GM06990 (cell line): ENCODE results near the gene CD2AP.

Experiments used
- DNase-seq: peaks from one replicate; pipeline ENCODE4 v3.0.0-alpha.2; 2011; ENCODE audit not compliant: insufficient read length; ENCODE audit errors: extremely low read depth
- H3K27me3 ChIP-seq: replicated peaks from 2 replicates; pipeline ENCODE4 v1.6.0; 2011; ENCODE audit warnings: low read length; ENCODE audit not compliant: control insufficient read depth, insufficient read depth
- H3K36me3 ChIP-seq: 2 replicates; pipeline ENCODE4 v1.5.1; 2011; ENCODE audit warnings: low read length; ENCODE audit not compliant: control insufficient read depth, insufficient read depth
- H3K4me3 ChIP-seq: replicated peaks from 2 replicates; pipeline ENCODE4 v1.5.1; 2011; ENCODE audit warnings: low read depth, mild to moderate bottlenecking, control low read depth, low read length
- TF ChIP-seq, protein P1 (sequence below): IDR thresholded peaks from 2 replicates; pipeline ENCODE4 v1.5.1; 2011; ENCODE audit warnings: low read length, control low read depth, mild to moderate bottlenecking, inconsistent platforms; ENCODE audit not compliant: insufficient read depth, poor library complexity, severe bottlenecking

CD2AP gene

DNA sequence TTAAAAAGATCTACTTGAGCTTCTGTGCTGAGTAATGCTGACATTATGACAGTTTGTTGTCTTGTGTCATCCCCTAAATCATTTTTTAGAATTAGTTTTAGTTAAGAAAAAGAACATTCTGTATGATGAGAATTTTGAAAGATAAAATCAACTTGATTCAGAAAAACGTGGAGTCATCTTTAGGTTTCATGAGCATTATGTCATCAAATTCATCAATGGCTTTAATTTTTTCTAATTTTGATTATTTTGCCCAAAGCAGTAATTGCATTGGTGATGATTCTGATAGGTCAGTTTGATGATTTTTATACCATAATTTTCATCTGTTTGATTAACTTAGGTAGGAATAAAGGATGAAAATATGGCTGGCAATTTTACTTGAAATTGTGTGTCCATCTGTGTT, 194.2 kb downstream of the CD2AP start:
- TF ChIP-seq, protein P1, sequence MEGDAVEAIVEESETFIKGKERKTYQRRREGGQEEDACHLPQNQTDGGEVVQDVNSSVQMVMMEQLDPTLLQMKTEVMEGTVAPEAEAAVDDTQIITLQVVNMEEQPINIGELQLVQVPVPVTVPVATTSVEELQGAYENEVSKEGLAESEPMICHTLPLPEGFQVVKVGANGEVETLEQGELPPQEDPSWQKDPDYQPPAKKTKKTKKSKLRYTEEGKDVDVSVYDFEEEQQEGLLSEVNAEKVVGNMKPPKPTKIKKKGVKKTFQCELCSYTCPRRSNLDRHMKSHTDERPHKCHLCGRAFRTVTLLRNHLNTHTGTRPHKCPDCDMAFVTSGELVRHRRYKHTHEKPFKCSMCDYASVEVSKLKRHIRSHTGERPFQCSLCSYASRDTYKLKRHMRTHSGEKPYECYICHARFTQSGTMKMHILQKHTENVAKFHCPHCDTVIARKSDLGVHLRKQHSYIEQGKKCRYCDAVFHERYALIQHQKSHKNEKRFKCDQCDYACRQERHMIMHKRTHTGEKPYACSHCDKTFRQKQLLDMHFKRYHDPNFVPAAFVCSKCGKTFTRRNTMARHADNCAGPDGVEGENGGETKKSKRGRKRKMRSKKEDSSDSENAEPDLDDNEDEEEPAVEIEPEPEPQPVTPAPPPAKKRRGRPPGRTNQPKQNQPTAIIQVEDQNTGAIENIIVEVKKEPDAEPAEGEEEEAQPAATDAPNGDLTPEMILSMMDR, result no peak
- no peaks in the 10 kb centered on the region for H3K27me3 ChIP-seq
- no peaks in the 10 kb centered on the region for H3K36me3 ChIP-seq
- no peak overlapping the region for H3K4me3 ChIP-seq
- no peak for DNase-seq

DNA sequence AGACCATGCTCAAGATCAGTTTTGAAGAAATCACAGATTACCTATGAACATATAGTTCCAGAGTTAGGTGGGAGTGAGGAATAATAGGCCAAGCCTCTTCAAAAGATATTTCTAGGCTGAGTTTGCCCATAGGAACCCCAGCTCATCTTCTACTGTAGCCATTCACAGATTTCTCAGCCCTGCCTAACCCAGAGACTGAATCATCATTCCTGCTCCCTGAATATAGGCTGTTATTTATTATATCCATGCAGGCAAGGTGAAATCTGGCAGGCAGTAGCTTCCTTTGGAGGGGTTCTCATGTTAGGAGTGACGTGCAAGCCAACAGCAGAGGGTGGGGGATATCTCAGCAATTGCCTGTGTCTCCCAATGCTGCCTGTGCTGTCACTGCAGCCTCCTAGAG, 195.2 kb downstream of the CD2AP start:
- no peak for DNase-seq
- no peak overlapping the region for H3K4me3 ChIP-seq
- H3K36me3 ChIP-seq, result no peaks in the 10 kb centered on the region
- TF ChIP-seq, protein P1, result no peak
- no peaks in the 10 kb centered on the region for H3K27me3 ChIP-seq

DNA sequence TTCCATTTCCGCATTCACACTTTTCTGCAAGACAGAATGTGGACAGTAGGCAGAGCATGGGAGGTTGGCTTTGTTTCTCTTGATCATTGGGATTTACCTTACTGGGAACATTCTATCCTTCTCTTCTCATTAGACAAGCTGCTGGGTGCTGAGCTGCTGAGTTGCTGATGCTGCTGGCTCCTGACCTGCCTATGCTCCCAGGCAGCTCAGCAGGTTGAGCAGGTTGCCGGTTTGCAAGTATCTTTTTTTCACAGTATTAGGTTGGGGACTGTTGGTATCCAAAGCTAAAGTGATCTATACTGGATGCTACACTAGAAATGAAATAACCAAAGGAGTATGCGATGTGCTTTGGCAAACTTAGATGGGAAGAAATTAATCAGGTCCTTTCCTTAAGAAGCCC, 197.1 kb downstream of the CD2AP start:
- Histone ChIP-seq H3K4me3 (no peak overlapping the region), H3K27me3 (no peaks in the 10 kb centered on the region; the same call in 1 of the 2 replicates), H3K36me3 (no peaks in the 10 kb centered on the region)
- no peak for DNase-seq
- TF ChIP-seq, protein P1, result no peak
